RPMI7951 (cell line): ENCODE results near the gene DMGDH. TPM values are rescaled to one million over a fixed set of nuclear protein-coding genes. Genes with fewer than 3 reads are reported as not detected.
"Not testable (repeated sequence)": the region's sequence is repeated elsewhere in the genome, so short reads cannot be mapped to it uniquely, and the experiment has no call there.

Experiments used
- DNase-seq: peaks from one replicate; pipeline ENCODE4 v3.0.0-alpha.2; 2012; ENCODE audit warnings: low read depth
- total RNA-seq: library from RNA; depleted of rRNA; stranded (reverse); fragments of >200 nt; shearing (Covaris generic); gene quantifications from 2 replicates; pipeline ENCODE4 v1.2.3, GENCODE V29; 2014

The DMGDH gene
- total RNA-seq, 1 experiment from 2014 or later, result not detected

- no peak for DNase-seq
These were observed 57.6 kb downstream of the DMGDH start for GRCh38 chr5:79011869-79012268.

GRCh38 chr5:79011219-79011836 lies 58.1 kb downstream of the DMGDH start:
- no peak for DNase-seq

GRCh38 chr5:79008362-79008761 lies 61.1 kb downstream of the DMGDH start:
- no peak for DNase-seq

DNA sequence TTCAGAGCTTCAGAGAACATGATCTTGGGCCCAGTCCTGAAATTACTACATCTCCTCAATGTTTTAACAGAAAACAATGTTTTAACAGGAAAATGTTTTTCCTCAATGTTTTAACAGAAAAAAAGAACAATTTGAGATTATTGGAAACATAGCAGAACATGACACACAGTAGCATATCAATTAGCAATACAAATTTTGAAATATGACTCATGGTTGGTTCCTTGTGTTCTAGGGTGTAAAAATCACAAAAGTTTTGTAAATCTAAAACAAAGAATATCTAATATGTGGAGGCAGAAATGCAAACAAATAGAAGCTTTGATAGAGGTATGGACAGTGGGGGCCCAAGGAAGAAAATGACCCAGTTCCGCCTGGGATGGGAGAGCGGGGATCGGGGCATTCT lies 61.6 kb downstream of the DMGDH start:
- no peak for DNase-seq

GRCh38 chr5:79005936-79006631 lies 63.4 kb downstream of the DMGDH start:
- no peak for DNase-seq

DNA sequence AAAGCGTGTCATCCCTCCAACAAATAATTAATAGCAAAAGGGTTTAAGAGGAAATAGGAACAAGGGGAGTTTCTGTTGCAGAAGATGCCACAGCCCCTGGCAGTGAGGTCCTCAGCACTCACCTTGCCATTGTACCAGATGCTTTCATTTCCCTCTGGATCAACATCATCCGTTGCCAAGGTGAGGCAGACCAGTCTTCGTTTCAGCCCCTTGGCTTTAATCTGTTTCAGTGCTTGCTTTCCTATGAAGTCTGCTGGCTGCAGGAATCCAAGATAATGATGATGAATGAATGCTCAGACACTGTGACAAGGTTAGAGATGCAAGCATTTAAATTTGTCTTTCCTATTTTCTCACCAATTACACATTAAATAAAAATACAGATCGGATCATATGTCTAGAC lies 64.3 kb downstream of the DMGDH start:
- no peak for DNase-seq

- DNase-seq, result no peak
These were observed 67.1 kb downstream of the DMGDH start for GRCh38 chr5:79002374-79002773.

- no peak for DNase-seq
These were observed 68.0 kb downstream of the DMGDH start for GRCh38 chr5:79001471-79001870.

DNA sequence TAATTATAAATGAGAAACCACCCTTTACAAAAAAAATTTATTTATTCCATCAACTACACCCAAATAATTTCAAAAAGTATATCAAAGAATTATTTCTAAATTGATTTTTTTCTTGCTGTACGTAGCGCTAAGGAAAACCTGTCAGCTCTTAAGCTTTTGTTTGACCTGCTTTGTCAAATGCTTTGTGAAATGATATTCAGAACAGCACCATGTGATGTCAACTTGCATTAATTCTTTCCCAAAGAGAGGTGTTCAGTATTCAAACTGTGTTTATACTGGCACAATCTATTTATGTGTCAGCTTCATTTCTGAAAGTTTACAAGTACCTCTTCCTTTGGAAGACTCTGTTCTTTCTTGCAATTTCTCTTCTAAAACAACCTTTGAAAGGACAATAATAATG lies 72.4 kb downstream of the DMGDH start:
- DNase-seq, result no peak

GRCh38 chr5:78995521-78996007 lies 73.9 kb downstream of the DMGDH start:
- no peak for DNase-seq

DNA sequence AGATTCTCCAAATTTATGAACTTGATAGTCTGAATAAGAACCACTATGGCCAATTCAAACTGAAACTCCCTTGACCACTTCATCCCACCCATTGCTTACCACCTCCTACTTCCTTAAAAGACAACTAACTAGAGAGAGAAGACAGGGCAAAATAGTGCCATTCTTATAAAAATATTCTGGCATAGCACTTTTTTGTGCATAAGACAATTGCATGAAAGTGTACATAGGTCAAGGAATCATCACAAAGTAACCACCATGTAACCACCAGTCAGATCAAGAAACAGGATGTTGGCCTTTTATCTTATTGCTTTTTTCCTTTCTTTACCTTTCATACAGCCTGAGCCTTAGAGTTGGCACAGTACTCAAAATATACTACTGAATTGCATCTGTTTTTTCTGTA lies 76.3 kb downstream of the DMGDH start:
- no peak for DNase-seq

DNA sequence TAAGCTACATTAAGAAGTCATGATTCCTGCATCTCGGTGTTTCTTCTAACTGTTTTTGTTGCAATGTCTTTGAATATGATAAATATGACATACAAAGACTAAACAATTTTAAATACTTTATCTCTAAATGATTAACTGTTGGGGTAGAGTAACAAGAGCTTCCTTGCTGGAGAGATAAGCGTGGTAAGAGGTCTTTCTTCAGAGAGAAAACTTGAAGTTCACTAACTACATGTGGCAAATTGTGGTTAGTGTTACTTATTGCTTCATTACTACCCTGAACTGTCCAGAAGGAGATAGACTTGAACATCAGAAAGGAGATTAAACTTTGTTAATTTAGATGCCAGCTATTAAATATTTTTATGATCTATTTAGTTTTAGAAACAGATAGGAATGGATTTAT lies 77.3 kb downstream of the DMGDH start:
- DNase-seq, result no peak

DNA sequence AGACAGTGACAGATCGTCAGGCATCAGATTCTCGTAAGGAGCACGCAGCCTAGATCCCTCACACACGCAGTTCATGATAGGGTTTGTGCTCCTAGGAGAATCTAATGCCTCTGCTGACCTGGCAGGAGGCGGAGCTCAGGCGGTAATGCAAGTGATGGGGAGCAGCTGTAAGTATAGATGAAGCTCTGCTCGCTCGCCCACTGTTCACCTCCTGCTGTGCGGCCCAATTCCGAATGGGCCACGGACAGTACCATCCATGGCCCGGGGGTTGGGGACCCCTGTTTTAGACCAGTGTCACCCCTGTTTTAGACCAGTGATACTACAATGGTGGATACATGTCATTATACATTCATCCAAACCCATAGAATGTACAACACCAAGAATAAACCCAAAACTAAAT lies 80.4 kb downstream of the DMGDH start:
- DNase-seq, result no peak

- peak; percentile 81 for DNase-seq
These were observed 83.7 kb downstream of the DMGDH start for GRCh38 chr5:78985725-78986223.

- DNase-seq, result peak; percentile 51
These were observed 84.3 kb downstream of the DMGDH start, which contains the start of gene ARSB for GRCh38 chr5:78985116-78985724. Gene ARSB (minus strand): TSS chr5:78985310. CDS start chr5:78985248, 62 bp downstream.

DNA sequence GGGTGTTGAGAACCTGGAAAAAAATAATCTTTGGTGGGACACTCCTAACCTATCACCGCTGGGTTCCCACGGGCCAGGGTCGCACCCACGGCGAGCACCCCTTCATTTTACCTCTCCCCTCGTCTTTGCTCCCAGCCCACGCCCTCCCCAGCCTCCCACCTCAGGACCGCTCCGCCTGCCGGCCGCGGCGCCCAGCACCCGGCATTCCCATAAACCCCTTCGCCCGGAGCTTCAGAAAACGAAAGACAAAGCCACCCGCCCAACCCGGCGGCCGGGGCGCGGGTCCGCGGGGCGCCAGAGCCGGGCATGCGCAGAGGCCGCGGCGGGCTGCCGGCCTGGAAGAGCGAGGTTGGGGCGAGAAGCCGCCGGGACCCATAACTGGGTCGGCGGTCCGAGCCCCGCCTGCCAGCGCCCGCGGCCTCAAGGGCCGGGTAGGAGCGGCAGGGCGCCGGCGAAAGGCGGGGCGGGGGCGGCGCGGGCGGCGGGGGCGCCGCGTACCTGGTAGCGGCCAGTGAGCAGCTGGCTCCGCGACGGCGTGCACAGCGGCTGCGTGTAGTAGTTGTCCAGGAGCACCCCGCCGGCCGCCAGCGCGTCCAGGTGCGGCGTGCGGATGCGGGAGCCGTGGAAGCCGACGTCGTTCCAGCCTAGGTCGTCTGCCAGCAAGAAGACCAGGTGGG lies 84.9 kb downstream of the DMGDH start:
- peak; percentile 82 for DNase-seq

- DNase-seq, result no peak
These were observed 85.7 kb downstream of the DMGDH start for GRCh38 chr5:78983601-78984438.

- DNase-seq, result not testable (repeated sequence)
These were observed 86.3 kb downstream of the DMGDH start for GRCh38 chr5:78983194-78983593.

DNA sequence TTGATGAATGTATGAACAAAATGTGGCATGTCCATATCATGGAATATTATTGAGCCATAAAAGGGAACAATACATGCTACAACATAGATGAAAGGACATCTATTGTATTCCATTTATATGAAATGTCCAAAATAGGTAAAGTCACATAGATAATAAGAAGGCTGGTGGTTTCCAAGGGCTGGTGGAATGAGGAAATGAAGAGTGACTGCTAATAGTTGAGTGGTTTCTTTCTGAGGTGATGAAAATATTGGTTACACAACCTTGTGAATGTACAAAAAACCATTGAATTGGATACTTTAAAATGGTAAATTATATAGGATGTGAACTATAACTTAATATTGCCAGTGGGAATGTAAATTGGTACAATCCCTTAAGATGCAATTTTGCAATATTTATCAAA lies 89.6 kb downstream of the DMGDH start:
- DNase-seq, result no peak

DNA sequence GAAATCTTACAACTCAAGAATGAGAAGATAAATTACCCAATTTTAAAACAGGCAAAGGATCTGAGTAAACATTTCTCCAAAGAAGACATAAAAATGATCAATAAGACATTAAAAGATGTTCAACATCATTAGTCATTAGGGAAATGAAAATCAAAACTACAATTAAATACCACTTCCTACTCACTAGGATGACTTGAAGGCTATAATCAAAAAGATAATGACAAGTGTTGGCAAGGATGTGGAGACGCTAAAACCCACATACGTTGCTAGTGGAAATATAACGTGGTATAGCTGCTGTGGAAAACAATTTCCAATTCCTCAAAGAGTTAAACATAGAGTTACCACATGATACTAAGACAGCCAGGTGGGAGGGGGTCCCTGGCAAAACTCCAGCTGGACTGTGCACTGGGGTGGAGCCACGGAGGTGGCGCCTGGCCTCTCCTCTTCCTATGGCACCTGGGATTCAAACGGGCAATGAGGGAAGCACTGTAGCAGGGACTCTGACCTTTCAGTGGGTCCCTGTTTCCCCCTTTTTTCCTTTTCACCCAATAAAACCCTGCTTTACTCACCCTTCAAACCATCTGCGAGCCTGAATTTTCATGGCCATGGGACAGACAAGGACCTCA lies 90.2 kb downstream of the DMGDH start:
- DNase-seq, result no peak

- no peak for DNase-seq
These were observed 94.4 kb downstream of the DMGDH start for GRCh38 chr5:78975035-78975434.
